ENCODE measurements around the gene NACC2.

DNA sequence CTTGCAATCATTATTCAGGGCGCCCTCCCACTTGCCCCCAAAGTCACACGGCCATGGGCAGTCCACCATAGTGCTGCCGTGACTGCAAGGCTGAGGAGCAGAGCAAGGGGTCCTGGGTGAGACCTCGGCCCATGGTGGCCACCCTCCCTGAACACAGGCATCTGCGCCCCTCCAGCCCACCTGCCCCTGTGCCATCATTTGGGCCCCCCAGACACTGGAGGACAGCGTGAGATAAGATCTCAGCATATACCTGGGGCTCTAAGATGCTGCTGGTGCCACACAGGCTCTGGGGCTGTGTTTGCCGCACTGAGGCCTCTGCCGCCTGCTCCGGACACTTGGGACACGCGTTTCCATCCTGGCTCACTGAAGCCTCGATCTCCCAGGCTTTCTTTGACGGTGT lies 20.1 kb upstream of the NACC2 start:
- no peak for TF ChIP-seq EZH2 (IDR thresholded peaks at IDR 0.05; ENCODE audit: borderline replicate concordance, low read depth, low read length, severe bottlenecking)
- TF ChIP-seq, protein P1, sequence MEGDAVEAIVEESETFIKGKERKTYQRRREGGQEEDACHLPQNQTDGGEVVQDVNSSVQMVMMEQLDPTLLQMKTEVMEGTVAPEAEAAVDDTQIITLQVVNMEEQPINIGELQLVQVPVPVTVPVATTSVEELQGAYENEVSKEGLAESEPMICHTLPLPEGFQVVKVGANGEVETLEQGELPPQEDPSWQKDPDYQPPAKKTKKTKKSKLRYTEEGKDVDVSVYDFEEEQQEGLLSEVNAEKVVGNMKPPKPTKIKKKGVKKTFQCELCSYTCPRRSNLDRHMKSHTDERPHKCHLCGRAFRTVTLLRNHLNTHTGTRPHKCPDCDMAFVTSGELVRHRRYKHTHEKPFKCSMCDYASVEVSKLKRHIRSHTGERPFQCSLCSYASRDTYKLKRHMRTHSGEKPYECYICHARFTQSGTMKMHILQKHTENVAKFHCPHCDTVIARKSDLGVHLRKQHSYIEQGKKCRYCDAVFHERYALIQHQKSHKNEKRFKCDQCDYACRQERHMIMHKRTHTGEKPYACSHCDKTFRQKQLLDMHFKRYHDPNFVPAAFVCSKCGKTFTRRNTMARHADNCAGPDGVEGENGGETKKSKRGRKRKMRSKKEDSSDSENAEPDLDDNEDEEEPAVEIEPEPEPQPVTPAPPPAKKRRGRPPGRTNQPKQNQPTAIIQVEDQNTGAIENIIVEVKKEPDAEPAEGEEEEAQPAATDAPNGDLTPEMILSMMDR (IDR thresholded peaks at IDR 0.05; ENCODE audit: extremely low read depth in 1 of 2, insufficient read depth in 1 of 2, low read depth in 1 of 2, low read length in 2 of 2): no peak
- no peak for TF ChIP-seq JUN (IDR thresholded peaks at IDR 0.05; ENCODE audit: borderline replicate concordance, insufficient read depth, insufficient read length, low read depth)
- no peak for TF ChIP-seq POLR2AphosphoS5 (IDR thresholded peaks at IDR 0.05; ENCODE audit: insufficient read depth, low read depth, low read length)
- no peak for TF ChIP-seq POLR2A (IDR thresholded peaks at IDR 0.05; ENCODE audit: low read depth, low read length)
- TF ChIP-seq GATA2 (IDR thresholded peaks at IDR 0.05; ENCODE audit: insufficient read depth, insufficient read length, low read depth, low read length): no peak
- TF ChIP-seq MYC (IDR thresholded peaks at IDR 0.05; ENCODE audit: low read depth, low read length): no peak
- TF ChIP-seq, protein P2, sequence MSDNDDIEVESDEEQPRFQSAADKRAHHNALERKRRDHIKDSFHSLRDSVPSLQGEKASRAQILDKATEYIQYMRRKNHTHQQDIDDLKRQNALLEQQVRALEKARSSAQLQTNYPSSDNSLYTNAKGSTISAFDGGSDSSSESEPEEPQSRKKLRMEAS (IDR thresholded peaks at IDR 0.05; ENCODE audit: insufficient read depth, insufficient read length): no peak
- no peak for TF ChIP-seq FOS (IDR thresholded peaks at IDR 0.05; ENCODE audit: borderline replicate concordance, insufficient read depth, low read length)
